Measurements from ENCODE around the gene RNF167.
A peak's percentile ranks its signal among the peaks of the same experiment; 100 is the strongest.
"Not testable (repeated sequence)": the region's sequence is repeated elsewhere in the genome, so short reads cannot be mapped to it uniquely, and the experiment has no call there.

The RNF167 gene

GRCh38 chr17:4903051-4903818, 36.8 kb upstream of the RNF167 start, which contains the start of gene CHRNE:
CHRNE (minus strand) TSS chr17:4903098; CDS start chr17:4903063, 35 bp downstream.
- DNase-seq: peak; percentile 66

GRCh38 chr17:4906642-4907041, 33.4 kb upstream of the RNF167 start:
- DNase-seq: not testable (repeated sequence)

GRCh38 chr17:4908301-4908700, 31.8 kb upstream of the RNF167 start:
- DNase-seq: no peak

GRCh38 chr17:4908711-4909496, 31.2 kb upstream of the RNF167 start:
- peak; percentile 90 for DNase-seq

- DNase-seq: no peak
Measured at GRCh38 chr17:4913994-4914393, 26.1 kb upstream of the RNF167 start.

- not testable (repeated sequence) for DNase-seq
Measured at GRCh38 chr17:4914551-4914950, 25.5 kb upstream of the RNF167 start.

- DNase-seq: no peak
Measured at GRCh38 chr17:4919511-4920047, 20.5 kb upstream of the RNF167 start.

- DNase-seq: no peak
Measured at GRCh38 chr17:4920351-4921048, 19.6 kb upstream of the RNF167 start.

- DNase-seq: no peak
Measured at GRCh38 chr17:4921320-4921719, 18.7 kb upstream of the RNF167 start.

GRCh38 chr17:4926577-4927335, 13.3 kb upstream of the RNF167 start:
- not testable (repeated sequence) for DNase-seq

- no peak for DNase-seq
Measured at GRCh38 chr17:4928881-4929280, 11.2 kb upstream of the RNF167 start.

- DNase-seq: no peak
Measured at GRCh38 chr17:4931963-4932362, 8.1 kb upstream of the RNF167 start, which contains the start of gene GP1BA. GP1BA (plus strand) TSS chr17:4932277; CDS start chr17:4932605, 328 bp downstream.

GRCh38 chr17:4932756-4933155, 7.3 kb upstream of the RNF167 start:
- no peak for DNase-seq

- DNase-seq: no peak
Measured at GRCh38 chr17:4933646-4934045, 6.4 kb upstream of the RNF167 start.

GRCh38 chr17:4934173-4934979, 5.7 kb upstream of the RNF167 start:
- peak; percentile 46 for DNase-seq

GRCh38 chr17:4935650-4936049, 4.4 kb upstream of the RNF167 start:
- DNase-seq: no peak

- no peak for DNase-seq
Measured at GRCh38 chr17:4936436-4936835, 3.6 kb upstream of the RNF167 start.

GRCh38 chr17:4937553-4937952, 2.5 kb upstream of the RNF167 start:
- DNase-seq: no peak

- no peak for DNase-seq
Measured at GRCh38 chr17:4938069-4938491, 2.0 kb upstream of the RNF167 start.

- DNase-seq: no peak
Measured at GRCh38 chr17:4938688-4939545, 1.2 kb upstream of the RNF167 start.

GRCh38 chr17:4939546-4939795, 597 bp upstream of the RNF167 start:
- no peak for DNase-seq

All from fibroblast of upper back skin (primary cell).